GM19238 (cell line): Measurements from ENCODE around the gene SHISA6.

ENCODE experiments used
- DNase-seq: peaks from one replicate; pipeline ENCODE4 v3.0.0; 2011; ENCODE audit warnings: low spot score; ENCODE audit not compliant: insufficient read length

The SHISA6 gene

DNA sequence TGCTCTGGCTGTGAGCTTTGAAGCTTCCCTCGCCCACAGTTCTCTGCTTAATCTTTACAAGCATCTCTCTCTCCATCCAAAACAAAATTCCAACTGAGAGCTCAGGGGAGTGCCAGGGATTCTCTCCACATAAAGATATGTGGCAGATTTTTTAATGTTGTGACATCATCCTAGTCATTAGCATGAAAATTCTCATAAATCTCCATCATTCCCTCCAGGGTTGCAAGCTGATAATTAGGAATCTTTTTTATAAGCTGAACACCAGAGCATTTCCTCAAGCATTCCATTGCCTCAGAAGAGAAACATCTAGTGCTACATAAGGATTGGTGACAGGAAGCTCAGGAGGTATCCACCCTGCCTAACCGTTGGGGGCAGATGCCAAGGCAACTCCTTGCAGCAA is 274.9 kb downstream of the SHISA6 start:
- no peak for DNase-seq

DNA sequence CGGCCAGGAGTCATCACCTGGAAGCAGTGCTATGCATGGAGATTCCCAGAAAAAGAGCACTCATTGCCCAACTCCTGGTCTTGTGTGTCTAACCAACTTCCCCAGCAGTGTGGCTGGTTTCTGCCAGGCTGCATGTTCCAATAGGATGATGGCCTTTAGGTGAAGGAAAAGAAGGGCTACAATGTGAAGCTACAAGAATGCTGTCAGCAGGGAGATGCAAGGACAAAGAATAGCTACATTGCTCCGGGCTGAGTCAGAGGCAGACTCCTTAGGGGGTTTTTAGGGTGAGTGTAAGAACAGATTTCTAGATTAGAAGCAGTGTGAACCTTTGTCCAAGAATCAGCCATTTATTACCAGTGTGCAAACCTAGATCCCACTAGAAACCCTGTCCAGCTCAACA is 294.2 kb downstream of the SHISA6 start:
- no peak for DNase-seq

DNA sequence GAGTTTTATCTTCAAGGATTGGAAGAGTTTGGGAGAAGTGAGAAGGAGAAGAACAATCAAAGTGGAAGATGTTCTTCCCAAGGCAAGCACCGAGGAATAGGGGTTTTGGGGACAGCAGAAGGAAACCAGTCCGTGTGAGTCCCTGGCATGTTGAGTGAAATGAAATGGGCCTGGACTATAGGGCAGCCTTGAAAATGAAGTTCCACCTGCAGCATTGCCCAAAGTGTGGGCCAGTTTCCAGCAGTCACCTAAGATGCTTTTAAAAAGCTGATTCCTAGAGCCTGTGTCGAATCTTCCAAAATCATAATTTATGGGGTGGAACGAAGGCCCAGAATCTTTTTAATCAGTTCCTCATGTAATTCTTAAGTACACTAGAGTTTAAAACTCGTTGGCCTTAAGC is 297.4 kb downstream of the SHISA6 start:
- no peak for DNase-seq

DNA sequence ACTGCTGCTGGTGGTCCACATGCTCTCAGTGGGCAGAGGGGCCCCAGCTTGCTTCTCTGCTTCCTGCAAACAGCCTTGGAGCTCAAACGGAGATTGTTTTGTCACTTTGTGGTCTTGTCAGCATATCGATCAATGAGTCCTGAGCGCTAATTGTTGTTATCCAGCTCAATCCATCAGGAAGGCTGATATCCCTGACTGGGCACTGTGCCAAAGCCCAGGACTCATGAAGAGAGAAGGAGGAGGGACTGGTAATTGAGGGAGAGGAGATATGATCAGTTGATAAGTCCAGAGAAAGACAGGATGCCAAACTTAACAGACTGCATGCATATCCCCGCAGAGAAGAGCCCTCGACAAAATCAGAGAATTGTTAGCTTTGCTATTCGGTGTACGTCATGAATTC is 298.6 kb downstream of the SHISA6 start:
- no peak for DNase-seq

DNA sequence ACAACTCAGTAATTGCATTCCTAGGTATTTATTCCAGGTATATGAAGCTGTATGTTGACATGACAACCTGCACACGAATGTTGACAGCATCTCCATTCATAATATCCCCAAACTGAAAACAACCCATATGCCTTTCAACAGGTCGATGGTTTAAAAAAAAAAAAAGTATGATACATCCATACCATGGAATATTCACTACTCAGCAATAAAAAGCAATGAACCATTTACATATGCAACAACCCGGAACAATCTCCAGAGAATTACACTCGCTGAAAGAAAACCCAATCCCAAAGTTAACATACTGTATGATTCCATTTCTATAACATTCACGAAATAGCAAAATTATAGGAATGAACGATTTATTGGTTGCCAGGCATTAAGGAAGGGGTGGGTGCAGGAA is 304.0 kb downstream of the SHISA6 start:
- no peak for DNase-seq

DNA sequence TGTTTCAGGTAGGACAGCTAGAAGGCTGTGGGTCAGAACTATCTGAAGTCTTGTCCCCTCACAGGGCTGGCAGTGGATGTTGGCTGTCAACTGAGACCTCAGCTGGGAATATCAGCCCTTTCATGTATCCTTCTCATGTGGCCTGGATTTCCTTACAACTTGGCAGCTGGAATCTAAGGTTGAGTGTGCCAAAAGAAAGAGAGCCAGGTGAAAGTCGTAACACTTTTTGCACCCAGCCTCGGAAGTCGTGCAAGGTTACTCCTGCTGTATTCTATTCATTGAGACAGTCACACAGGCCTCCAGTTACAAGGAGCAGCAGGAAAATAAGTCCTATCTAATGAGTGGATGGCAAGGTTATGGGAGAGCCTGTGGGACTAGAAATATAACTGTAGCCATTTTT is 304.7 kb downstream of the SHISA6 start:
- DNase-seq: no peak

DNA sequence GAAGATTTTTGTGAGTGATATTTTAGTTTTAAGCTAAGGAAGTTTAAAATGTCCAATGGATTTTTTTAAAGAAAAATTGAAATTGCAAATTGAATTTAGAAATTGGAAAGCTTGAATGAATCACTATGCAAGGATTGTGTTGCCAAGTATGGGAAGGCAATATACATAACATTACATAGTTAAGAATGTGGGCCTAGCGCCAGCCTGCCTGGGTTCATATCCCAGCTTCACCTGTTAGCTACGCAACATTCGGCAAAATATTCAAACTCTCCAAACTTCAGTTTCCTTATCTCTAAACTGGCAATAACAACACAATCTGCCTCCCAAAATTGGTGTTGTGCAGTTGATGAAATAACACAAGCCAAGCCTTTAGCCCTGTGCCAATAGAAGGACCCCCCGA is 306.8 kb downstream of the SHISA6 start:
- no peak for DNase-seq

DNA sequence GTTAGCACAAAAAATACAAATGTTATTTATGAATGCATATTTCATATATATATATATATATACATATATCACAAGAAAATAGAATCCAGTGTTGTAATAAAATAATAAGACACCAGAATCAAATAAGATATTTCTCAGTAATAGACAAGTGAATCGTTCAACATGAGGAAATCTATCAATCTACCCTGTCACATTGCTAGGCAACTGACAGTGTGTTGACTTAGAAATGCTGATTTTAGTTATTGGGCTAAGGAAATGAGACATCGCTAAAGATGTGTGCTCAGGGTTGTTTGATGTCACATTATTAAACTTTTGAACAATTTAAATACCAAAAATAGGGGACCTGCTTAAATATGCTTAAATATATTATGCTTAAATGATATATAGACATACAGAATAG is 307.4 kb downstream of the SHISA6 start:
- DNase-seq: no peak

DNA sequence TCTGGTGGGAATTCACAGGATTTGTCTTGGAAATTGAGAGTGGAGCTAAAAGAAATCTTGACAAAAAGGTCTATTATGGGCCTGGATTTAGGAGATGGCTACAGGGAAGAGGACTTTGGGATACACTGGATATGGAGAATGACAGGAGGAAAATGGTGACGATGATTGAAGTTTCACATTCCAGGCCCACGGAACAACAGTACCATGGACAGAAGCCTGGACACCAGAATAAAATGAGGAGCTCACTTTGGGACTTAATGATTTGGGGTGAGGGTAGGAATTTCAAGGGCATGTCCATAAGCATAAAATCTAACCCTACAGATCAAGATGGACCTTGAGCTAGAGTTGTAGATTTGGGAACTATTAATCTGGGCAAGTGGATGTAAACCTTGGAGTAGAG is 309.4 kb downstream of the SHISA6 start:
- no peak for DNase-seq

DNA sequence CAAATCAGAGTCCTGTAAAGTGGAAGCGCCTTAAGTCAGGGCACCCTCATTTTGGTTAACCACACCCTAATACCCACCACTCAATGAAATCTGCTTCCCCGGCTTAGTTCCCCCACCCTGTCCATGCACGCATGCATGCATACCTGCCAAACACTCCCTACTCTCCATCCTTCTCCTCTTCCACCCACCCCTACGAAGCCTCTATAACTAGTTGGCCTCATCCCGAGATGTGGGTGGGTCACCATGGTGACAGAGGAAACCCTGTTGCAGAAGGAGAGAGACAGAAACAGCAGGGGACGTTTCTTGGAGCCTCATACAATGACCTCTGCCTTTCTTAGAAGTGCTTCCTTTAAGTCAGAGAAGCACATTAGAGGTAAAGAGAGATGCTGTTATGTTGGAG is 310.4 kb downstream of the SHISA6 start:
- no peak for DNase-seq

DNA sequence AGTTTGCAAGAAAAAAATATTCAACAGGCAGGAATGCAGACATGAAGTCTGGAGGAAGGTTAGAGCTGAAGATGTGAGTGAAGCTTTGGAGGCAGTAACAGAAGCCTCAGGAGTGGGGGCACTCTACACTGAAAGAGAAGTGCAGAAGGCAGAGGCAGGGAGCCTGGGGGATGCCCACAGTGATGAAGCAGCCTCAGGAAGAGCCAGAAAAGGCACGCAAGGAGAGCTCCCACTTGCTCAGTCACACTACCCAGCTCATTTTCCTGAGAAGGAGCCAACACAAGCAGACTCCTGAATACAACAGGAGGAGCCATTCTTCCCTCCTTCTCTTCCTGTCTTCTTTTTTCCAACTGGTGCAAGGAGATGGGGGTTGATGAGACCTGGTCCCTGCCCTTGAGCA is 312.1 kb downstream of the SHISA6 start:
- no peak for DNase-seq

DNA sequence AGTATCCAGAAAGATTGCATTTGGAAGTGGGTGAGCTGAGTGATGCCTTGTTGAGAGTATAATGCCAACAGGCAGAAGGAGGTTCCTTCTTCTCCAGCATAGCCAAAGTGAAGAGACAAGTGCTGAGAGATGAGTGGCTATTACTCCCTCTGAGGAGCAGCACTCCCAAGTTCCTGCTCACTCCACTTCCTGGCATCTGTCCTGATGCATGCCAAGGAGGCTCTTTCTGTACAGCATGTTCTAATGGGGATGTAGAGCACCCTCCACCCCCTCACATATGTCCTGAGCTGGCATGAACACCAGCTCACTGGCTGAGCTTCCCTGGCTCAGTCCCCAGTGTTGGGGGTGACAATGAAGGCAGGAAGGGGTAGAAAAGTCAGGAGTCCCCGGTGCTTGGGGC is 313.0 kb downstream of the SHISA6 start:
- no peak for DNase-seq

DNA sequence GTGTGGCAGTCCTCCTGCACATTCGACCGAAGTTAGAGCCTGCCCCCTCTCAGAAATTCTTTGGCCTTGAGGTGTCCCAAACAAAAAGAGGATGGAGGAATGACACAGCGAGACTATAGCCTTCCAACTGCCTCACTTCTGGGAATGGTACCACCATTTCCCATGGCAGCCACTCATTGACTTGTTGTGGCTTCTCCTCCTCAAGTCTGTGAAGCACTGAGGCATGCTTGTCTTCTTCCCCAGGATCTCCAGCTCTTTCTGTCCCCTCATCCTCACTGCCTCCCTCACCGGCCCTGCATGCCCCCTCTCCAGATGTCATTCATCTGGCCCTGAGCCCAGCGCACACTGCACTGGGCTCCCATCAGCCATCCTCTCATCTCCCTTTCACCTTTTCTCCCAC is 313.5 kb downstream of the SHISA6 start:
- DNase-seq: no peak

DNA sequence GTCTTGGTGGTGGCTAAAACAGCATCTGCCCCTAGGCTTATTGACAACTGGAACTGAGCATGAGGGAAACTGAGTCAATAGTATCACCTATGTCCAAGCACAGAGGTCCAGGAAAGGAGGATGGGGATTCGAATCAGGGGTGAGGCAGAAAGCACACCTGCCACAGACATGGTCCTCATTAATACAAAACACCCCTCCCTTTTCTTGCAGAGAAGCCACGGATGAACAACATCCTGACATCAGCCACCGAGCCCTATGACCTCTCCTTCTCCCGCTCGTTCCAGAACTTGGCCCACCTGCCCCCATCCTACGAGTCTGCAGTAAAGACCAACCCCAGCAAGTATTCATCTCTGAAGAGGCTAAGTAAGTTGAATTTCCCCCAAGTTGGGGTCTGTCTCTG is 314.5 kb downstream of the SHISA6 start:
- DNase-seq: no peak

DNA sequence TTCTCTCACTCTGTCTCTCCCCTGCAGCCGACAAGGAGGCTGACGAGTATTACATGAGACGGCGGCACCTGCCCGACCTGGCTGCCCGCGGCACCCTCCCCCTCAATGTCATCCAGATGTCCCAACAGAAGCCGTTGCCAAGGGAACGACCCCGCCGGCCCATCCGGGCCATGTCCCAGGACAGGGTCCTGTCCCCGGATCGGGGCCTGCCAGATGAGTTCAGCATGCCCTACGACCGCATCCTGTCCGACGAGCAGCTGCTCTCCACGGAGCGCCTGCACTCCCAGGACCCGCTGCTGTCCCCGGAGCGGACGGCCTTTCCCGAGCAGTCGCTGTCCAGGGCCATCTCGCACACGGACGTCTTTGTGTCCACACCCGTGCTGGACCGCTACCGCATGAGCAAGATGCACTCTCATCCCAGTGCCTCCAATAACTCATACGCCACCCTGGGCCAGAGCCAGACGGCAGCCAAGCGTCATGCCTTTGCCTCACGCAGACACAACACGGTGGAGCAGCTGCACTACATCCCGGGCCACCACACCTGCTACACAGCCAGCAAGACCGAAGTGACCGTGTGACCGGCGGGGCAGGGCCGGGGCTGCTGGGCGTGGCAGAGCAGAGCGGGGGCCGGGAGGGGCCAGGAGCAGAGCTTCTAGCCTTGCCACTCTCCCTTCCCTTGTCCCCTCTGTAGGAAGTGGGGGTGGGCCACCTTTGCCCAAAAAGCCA is 316.9 kb downstream of the SHISA6 start:
- DNase-seq: no peak

DNA sequence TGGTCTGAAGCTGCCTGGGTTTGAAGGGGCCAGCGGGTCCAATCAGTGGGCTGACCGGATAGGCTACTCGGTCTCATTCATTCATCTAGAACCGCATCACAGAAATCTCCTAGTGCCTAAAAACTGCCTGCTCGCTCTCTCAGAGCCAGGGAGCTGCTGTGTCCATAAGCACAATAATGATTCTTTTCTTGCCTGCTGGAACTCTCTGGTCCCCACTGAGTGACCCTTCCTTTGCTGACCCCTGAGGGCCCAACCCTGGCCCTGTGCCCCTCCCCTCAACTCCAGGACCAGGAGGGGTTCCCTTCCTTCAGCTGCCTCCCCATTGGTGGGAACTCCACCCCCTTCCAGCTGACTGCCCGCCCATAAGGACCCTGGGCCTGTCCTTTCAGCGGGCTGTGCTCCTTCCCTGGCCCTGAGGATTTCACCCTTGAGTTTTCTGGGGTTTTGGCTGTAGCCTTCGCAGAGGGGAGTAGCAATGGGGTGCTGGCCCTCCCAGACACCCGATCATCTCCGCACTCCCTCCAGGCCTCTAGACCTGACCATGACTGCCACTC is 317.7 kb downstream of the SHISA6 start:
- DNase-seq: no peak

DNA sequence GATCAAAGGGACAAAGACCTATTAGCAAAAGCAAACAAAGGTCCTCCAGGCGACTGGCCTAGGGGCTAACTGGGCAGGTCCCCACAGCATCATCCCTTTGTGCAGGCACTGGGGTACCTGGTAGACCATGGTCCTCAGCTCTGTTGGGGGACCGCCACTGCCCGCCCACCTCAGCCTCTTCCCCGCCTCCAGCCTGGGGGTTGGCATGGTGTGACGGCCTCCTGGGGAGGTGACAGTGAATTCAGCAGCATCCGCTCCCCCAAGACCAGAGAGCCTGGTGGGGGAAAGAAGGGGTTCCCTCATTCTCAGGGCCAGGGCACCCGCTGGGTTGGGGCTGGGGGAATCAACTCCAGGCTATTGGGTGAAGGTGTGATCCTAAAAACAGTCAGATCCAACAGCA is 318.6 kb downstream of the SHISA6 start:
- no peak for DNase-seq

DNA sequence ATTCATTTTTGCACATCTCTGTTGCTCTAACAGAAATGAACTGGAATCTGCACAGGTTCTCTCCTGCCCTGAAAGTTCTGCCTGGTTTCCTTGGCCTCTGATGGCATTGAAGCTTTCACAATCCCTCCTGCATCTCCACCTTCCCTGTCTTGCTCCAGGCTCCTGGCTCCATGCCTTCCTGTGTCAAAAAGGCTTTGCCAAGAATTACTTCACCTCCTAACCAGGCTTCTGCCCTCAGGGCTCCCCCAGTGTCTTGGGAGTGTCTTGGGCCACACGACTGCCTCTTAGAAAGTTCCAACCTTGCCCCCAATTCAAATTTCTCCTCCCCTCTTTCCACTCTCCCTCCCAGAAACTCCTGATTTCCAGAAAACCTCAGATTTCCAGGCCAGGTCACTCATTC is 320.3 kb downstream of the SHISA6 start:
- DNase-seq: no peak

DNA sequence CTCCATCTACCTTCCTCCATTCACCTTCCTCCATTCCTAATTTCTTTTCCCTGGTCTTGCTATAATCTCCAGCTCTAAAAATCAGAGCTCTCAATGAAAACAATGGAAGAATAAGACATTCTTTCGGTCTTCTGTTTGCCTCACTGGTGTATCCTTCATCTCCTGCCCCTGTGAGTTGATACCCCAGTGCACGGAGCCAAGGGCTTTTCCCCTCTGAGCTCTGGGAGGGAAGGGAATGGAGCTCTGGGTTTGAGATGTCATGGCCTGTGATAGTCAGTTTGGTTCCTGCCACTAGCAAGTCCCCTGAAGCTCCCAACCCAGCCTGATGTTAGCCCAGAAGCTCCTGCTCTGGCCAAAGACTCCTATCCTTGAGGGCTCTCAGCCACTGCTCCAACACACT is 320.7 kb downstream of the SHISA6 start:
- no peak for DNase-seq

DNA sequence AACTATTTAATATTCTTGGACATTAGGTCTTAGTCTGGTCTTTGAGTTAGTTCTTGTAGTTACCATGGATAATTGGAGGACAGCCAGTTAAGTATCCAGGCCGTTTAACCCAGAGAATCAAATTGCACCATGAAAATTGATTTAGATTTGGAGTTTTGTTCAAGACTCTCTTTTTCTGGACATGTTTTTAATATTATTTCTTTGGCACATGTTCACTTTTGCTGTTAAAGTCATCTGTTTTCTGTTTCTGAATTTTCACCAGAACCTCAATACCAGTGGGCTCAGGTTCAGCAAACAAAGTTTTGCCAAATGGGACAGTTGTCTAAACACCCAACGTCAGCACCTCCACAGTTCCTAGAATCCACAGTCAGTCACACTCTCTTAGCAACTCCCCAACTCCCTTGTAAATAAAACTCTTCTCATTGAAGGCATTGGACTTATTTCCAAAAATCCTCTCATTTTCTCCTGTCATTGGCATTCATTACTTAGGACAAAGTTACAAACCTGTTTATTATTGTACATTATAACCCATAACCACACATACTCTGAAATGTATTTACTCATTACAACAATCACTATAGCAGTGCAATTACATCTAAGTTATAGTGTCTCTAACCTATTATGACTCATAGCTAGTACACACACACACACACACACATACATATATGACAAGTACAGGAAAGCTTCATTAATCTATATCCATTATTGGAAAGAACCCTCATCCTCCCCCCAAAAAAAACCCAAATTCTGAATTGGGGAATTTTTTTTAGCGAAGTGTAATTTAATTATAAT is 323.8 kb downstream of the SHISA6 start:
- no peak for DNase-seq

DNA sequence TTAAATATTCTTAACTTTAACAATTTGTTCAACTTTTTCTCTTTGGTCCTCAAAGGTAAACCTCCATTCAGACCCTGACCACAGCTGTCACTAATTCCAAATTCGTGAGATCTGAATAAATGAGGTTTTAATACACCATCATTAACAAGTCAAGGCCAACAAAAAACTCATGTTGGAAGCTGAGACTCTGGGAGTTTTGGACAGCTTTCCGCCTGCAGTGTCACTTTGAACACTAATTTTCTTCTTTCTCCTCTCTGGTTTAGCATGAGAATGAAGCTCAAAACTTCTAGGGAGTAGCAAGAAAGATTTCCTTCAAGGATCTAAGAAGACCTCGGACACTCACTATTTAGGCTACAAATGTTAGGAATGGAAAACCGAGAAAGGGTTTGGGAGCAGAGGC is 324.6 kb downstream of the SHISA6 start:
- DNase-seq: no peak

DNA sequence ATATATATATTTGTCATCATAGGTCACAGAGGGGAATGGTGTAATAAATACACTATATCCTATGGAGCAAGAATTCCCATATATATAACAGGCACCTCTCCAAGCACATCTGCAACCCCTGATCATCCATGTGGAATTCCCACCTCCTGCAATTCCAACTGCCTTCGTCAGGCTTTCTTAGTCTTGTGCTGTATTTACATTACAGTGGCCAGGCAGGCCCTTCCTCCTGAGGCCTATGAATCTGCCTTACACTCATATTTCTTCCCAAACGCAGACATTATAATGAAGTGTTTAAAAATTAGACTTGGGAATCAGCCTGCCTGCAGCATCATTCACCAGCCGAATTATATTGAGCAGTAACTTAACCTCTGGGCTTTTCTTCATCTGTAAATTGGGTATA is 338.0 kb downstream of the SHISA6 start:
- DNase-seq: no peak

DNA sequence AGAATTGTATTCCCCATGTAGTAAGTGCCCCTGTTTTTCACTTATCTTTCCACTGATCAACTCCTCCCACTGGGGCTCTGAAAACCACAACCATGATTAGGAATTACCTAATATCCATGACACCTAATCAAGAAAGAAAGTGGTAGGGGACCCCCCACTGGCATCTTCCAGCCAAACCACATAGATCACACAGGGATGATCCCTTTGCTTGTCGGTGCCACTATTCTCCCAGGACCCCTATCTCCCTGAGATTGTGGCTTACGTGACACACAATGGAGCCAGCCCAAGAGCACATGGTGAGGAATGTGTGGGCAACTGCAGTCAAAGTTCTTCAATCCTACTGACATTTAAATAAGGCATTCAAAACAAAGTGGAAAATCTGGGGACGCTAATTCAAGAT is 339.7 kb downstream of the SHISA6 start:
- no peak for DNase-seq
